Ishikawa (cell line): ENCODE measurements around the gene HSF4.

Experiments
- CEBPB ChIP-seq: IDR thresholded peaks from 2 replicates; pipeline ENCODE4 v1.6.1; 2012
- CREB1 ChIP-seq: IDR thresholded peaks from 2 replicates; pipeline ENCODE4 v1.6.1; 2012; ENCODE audit warnings: low read depth
- EGR1 ChIP-seq: IDR thresholded peaks from 2 replicates; pipeline ENCODE4 v1.6.1; 2012
- EP300 ChIP-seq: IDR thresholded peaks from 2 replicates; pipeline ENCODE4 v1.6.1; 2012; ENCODE audit warnings: borderline replicate concordance
- NFIC ChIP-seq: IDR thresholded peaks from 2 replicates; pipeline ENCODE4 v1.6.1; 2012
- TAF1 ChIP-seq: IDR thresholded peaks from 2 replicates; pipeline ENCODE4 v1.6.1; 2012; ENCODE audit warnings: low read depth, mild to moderate bottlenecking
- TCF12 ChIP-seq: IDR thresholded peaks from 2 replicates; pipeline ENCODE4 v1.6.1; 2012; ENCODE audit warnings: low read depth
- TF ChIP-seq, protein P1 (sequence below): IDR thresholded peaks from 2 replicates; pipeline ENCODE4 v1.6.1; 2012

DNA sequence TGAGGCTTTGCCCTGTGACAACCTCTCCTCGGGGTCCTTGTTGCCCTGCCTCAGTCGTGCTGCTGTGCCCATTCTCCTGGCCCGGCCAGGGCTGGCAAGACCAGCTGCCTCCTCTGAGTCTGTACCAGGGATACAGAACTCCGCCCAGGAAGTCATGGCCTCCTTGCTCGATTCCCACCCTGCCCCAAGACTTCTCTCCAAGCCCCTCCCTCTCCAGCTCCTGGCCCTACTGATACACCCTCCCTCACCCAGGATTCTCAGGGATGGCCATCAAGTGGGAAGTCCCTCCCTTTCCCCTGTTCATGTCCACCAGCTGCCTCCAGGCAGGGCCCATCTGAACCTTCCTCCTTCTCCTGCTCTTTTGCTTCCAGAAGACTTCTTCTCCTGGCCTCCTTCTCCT, 51.2 kb downstream of the HSF4 start:
- TF ChIP-seq TAF1 (no peak), CEBPB (no peak), TCF12 (no peak), EGR1 (no peak), EP300 (no peak), CREB1 (no peak), NFIC (no peak)
- TF ChIP-seq, protein P1, sequence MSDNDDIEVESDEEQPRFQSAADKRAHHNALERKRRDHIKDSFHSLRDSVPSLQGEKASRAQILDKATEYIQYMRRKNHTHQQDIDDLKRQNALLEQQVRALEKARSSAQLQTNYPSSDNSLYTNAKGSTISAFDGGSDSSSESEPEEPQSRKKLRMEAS, result no peak
